HG03469 (cell line): Measurements from ENCODE around the gene CEP104.

Experiments used
- ATAC-seq: cut with Tn5 transposase; IDR thresholded peaks from one replicate; pipeline ENCODE4 v1.9.1; 2021; ENCODE audit warnings: mild to moderate bottlenecking, moderate library complexity, moderate number of reproducible peaks; ENCODE audit not compliant: unreplicated experiment

CEP104 gene

GRCh38 chr1:3779912-3780416, 77.0 kb downstream of the CEP104 start:
- ATAC-seq, result no peak

DNA sequence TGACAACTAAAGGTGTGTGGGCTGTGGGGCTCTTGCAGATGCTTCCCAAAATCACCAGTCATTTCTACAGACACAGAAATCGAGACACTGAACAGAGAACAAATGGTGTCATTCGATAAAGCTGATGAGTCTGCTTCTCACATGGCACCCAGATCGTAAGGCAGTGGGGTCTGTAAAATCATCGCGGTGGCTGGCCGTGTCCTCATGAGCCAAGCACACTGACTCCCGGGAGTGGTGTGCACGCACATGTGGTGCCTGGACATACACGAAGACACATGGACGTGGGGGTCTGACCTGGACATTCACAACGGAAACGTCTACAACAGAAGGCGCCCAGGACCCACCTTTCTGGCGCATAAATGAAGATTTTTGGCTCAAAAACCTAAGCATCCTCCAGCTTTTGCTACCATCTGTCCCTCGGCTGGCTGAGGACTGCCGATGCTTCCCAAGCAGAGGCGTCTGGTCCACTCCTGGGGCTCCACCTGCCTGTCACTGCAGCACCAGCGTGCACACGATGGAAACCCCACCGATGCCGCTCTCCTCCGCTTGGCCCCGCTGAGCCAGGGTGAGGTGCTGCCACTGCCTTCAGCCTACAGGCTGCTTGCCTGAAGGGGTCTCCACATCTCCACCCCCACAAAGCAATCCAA, 77.6 kb downstream of the CEP104 start:
- ATAC-seq, result no peak

DNA sequence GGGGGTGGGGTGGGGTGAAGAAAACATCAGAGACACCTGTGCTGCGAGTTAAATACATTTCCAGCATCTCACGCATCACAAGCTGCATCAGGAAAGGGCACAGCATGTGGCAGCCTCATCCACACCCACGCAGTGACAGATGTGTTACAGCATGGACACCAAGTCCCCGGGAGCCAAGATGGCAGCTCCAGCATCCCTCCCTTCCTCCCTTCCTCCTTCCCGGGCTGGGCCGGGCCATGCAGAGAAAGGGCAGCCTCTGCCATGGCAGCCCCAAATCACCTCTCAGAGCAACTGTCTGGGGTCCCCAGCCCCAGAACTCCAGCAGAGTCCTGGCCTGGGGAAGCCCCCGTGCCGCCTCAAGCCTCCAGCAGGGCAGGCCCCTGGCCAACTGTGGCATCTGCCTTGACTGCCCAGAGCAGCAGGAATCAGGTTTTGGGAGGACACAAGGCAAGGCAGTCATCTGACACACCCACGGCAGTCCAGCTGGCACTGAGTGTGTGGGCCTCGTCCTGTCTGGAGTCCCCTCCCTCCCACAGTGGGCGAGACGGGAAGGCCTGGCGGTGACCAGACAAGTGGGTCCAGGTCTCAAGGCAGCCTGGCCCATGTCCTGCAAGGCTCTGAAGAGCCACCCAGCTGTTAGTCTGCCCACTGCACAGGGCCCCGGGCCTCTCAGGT, 78.3 kb downstream of the CEP104 start:
- no peak for ATAC-seq

DNA sequence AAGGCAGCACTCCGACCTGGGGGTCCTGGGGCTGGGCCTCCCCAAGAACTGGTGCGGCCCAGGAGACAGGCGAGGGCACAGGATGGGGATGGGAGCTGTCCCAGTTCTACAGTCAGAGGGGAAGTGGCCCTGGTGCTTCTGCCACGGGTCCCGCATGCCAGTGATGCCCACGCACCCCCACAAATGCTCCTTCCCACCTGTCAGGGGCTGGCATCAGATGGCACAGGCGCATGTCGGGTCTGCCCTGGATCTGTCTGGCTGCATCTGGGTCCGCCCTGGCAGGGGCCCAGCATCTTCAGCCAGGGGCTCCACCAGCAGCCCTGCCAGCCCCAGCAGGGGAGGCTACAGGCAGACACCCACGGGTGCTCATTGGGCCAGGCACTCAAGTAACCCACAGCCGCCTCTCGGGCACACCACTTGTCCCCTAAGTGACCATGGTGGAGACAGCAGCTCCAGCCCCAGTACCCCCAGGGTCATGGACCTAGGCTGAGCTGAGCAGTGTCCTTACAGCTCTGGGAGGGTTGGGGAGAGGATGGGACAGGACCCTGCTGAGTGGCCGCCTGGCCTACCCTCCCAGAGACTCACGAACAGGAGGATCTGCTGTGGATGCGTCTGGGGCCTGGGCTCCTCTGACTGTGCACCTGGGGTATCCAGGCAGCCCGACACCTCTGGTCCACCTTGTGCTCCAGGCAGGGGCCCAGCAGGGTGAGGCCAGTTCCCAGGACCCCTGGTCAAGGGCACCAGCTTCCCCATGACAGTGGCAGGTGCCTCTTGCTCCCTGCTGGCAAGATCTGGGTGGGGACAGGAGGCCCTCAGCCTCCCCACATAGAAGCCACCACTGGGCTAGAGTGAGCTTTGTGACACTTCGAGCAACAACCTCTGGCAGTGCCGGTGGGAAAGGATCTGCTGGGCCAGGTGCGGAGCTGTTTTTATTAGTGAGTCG, 79.1 kb downstream of the CEP104 start:
- no peak for ATAC-seq

- ATAC-seq, result no peak
Measured at GRCh38 chr1:3777078-3777547, 79.9 kb downstream of the CEP104 start.

DNA sequence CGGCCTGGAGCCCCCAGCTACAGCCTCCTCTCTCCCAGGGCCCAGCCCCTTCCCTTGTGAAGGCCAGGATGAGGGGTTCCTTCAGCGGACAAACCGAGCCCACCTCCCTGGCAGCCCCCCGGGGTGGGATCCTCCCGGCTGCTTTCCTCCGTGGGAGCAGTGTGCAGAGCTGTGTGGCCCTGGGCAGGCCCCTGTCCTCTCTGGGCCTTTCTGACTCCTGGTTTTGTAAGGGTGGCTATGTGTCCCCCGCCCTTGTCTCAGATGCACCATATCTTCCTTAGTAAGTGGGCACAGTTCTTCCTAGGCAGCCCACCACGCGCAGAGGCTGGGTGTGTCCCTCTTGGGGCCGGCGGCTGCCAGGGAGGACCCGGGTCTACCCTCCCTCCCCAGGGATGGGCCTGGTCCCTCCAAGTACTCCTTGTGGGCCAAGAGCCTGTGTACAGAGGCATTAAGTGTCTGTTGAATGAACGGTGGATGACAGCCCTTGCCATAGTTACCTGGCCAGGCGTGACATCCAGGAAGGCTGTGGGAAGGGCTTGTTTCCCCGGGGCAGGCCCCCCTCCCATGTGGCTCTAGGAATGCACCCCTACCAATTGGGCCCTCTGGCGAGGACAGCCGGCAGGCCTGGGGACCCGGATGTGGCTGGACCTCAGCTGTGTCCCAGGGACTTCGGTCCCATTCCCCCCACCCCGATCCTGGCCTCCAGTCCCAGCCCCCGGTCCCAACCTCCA, 80.6 kb downstream of the CEP104 start:
- ATAC-seq, result no peak

DNA sequence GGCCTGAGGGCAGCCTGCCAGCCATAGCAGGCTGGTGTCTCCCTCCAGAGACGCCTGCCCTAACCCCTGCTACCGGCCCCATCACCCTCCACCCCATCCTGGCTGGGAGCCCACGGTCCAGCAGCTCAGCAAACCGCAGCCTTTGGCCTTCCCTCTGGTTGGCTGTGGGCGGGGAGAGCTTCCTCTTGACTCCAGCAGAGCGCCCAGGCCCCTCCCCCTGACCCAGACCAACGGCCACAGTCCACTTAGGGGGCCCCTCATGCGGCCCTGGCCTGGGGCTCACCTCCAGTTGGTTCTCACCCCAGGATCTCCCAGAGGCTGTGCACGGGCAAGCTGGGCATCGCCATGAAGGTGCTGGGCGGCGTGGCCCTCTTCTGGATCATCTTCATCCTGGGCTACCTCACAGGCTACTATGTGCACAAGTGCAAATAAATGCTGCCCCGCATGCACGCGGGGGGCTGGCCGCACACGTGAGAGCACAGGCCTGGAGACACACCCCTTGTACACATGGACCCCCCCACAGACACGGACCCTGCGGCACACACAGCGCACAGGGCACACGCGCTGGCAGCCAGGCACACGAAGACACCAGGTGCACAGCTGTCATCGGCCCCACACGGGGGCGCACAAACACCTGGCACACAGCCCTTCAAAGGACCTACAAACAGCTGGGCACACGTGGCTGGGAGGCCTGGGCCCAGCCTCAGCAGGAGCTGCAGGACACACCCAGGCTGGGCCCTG, 81.4 kb downstream of the CEP104 start:
- ATAC-seq, result no peak

DNA sequence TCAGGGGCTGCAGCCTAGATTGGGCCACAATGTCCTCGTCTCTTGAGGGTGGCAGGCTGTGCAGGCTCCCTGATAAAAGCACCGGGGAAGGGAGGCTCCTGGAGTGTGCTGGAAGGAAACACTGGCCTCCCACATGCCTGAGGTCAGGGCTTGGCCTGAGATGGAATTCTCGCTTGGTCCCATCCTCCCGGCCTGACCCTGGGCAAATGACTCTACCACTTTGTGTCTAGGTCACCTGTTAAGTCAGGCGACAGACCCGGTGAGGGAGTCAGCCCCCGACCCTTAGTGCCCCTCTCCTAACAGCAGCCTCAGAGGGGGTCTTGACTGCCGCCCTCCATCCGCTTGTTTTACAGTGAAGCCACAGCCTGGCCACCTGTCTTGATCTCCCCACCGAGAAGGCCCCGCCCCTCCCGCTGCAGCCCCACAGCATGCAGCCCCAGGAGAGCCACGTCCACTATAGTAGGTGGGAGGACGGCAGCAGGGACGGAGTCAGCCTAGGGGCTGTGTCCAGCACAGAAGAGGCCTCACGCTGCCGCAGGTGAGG, 82.0 kb downstream of the CEP104 start:
- no peak for ATAC-seq

- no peak for ATAC-seq
Measured at GRCh38 chr1:3774276-3774945, 82.6 kb downstream of the CEP104 start.

DNA sequence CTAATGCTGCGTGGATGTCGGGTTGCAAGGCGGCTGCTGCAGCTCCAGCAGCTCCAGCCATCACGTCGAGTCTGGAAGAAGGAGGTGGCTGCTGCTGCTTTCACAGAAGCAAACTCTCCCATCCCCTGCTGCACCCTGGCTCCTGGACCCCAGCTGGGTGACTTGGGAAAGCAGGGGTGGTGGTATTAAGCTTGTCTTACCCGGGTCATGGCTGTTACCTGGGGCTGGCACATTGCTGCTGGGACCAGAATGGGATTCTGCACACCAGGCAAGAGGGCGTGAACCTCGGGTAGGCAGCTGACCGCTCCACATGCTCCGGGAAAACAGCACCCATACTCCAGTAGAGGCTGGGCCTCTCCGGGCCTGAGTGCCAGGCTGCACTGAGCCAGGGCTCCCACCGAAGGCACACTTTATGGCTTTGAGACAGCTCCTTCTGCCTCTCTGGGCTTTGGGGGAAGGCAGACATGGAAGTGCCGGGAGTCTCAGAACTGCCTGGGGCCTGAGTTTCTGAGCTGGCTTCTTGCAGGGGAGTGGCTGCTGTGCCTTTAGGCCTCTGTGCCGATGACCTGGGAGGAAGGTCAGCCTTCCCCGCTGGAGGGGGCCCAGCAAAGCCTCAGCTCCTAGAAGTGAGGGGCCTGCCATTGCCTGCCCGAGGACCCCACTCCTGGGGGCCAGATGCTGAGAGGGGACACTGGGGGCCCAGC, 83.3 kb downstream of the CEP104 start:
- no peak for ATAC-seq

DNA sequence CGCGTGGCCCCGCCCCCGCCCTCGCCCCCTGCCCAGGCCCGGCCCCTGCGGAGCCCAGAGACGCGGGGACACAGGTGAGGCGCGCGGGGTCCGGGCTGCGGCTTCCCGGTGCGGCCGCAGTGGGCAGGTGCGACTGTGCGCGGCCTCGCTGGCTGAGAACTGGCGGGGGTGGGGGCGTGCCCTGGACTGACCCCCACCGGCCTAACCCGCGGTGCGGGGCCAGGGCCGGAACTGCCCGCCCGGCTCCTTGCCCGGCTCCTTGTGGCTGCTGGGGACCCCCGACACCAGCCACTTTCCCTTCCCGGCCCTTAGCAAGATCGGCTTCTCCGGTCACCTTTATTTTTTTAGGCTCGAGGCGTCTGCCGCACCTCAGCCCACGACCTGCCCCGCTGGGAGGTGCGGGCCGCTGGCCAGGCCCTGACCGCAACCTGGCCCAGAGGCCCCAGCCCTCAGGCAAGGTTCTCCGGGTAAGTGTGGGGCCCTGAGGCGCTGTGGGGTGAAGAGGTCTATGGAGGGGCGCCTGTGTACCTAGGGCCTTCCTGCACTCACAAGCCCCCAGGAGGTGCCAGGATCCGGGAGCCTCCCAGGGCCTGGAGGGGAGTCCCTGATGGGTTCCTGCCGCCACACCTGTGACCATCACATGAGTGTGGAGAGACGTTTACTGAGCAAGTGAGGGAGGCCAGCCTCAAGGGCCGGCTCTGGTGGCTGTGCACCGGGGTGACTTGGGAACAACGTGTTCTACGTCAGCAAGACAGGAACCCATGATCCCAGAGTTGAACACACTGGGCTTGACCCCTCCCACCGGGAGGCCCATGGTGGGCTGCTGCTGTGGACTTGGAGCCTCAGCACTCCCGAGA, 84.1 kb downstream of the CEP104 start, which contains the start of gene SMIM1:
SMIM1 (plus strand) TSS at position 35 of the 857 bp plus-strand sequence. CDS start 2,625 bp downstream, outside the sequence.
- no peak for ATAC-seq

DNA sequence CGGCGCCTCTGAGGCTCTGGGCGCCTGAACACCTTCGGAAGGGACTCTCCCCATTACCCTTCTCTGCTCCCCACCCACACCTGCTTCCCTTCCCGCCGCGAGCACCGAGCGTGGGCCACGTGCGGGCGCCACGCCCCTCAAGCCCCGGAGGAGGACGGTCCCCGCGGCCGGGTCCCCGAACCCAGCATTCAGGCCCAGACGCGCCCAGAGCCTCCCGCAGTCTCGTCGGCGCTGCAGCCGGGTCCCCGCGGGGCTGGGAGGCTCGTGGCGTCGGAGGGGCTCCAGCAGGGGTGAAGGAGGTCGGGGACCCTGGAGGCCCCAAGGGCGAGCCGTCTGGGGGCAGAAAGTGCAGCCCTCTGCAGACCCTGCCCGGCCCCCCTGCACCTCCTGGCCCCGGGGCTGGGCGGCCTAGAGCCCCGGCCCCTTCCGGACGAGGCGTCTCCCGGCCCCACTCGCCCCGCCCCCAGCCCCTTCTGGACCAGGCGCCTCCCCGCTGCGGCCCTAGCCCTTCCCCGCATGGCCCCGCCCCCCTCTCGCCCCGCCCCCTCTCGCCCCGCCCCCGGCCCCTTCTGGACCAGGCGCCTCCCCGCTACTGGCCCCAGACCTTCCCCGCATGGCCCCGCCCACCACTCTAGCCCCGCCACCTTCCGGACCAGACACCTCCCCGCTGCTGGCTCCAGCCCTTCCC, 84.8 kb downstream of the CEP104 start:
- no peak for ATAC-seq

DNA sequence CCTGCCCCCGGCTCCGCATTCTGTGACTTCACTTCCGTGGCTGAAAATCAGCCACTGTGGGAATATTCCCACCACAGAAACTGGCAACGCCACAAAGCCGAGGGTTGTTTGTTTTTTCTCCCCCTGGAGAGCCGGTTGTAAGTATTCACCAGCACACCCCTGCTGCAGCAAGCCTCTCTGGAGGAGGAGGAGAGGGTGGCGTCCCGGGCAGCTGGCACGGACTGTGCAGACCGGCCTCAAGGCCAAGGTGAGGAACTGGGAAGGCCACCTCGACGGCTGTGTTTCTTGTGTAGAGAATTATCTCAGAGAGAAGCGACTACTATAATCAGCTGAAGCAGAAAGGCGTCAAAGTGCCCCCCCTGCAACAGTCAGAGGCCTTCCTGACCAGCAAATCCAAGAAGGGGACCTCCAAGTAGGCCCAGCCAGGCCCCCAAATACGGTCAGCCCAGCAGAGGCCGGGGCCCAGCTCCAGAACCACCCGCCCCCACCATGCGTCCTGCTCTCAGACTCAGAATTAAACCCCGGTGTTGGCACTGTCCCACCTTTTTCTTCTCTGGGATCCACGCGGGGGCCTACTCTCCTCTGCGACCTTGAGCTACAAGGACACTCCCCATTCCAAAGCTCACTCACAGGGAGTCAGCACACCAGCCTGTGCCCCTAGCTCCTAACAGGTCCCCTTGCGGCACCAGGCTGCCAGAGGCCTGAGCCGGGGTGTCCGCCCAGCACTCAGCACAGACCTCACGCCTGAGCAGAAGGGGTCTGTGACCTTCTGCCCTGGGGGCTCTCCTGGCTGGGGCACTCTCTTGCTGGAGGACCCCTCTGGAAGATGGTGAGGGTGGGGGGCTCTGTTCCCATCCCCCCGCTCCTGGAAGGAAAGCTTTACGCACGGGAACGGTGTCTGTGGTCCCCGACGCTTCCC, 85.6 kb downstream of the CEP104 start:
- ATAC-seq, result no peak

DNA sequence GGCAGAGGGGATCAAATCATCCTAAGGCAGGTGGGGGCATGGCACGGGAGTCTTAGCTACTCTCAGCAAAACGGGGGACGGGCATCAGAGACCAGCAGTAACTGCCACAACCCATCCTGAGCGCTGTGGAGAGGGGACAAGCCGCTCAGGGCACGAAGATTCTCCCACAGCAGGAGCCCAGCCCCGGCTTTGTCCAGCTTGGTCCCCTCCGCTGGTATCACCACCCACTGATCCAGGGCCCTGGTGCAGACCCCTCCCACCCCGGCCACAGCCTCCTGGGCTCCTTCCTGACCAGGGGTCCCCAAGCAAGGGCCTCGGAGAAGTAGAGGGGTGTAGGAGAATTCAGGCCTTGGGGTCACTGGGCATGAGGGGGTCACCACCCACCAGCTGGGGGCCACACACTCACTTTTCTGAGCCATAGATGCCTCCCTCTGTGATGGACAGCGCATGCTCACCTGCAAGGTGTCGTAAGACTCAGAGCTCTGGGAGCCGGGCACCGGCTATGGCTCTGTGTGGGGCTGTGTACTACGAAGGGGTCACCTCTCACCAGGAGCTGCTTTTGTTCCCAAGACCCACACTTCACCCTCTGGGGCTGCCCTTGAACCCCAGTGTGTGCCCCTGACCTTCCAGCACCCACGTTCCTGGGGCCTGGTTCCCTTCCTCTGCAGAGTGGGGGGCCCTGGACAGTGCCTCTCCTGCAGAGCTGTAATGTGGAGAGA, 86.8 kb downstream of the CEP104 start:
- ATAC-seq, result no peak

- ATAC-seq, result no peak
Measured at GRCh38 chr1:3768811-3769390, 88.1 kb downstream of the CEP104 start.
